ENCODE results near the gene FRMD4A.

GRCh38 chr10:13642293-13642692, 688.4 kb downstream of the FRMD4A start:
- TF ChIP-seq CTCF (conservative IDR thresholded peaks at IDR 0.05; ENCODE audit: low read depth, low read length) (no peak), EZH2phosphoT487 (IDR thresholded peaks at IDR 0.05; ENCODE audit: borderline replicate concordance, low read length) (no peak), EZH2 (IDR thresholded peaks at IDR 0.05; ENCODE audit: low read length, unreplicated experiment) (no peak)
